MCF 10A (cell line): ENCODE measurements around the gene KIF5B. TPM values are rescaled to one million over a fixed set of nuclear protein-coding genes. Genes with fewer than 3 reads are reported as not detected.

Source experiments
- Bru-seq: library from RNA; stranded (reverse); fragments of 400-500 nt; gene quantifications from one replicate; lab custom pipeline; 2021; lab: Mats Ljungman, UMichigan
- BruChase-seq, 2 experiments: library from RNA; stranded (reverse); fragments of 400-500 nt; gene quantifications; one replicate each; lab custom pipeline; 2021; lab: Mats Ljungman, UMichigan
- BruUV-seq: library from RNA; stranded (reverse); fragments of 400-500 nt; replicated peaks from 2 replicates; lab custom pipeline; 2021; lab: Mats Ljungman, UMichigan
- CTCF ChIA-PET: fragments of 300-600 bp; sonication (Branson Sonifier 250); formaldehyde crosslinking; extraction: SDS; loops from one replicate; lab custom pipeline; 2021; ENCODE audit warnings: antibody characterized with exemption, inconsistent platforms; lab: Yijun Ruan, JAX
- POLR2A ChIA-PET: fragments of 300-600, 350-650 bp; sonication (Branson Sonifier 250); formaldehyde crosslinking; extraction: SDS; loops from one replicate; lab custom pipeline; 2020; ENCODE audit warnings: antibody characterized with exemption, inconsistent platforms; lab: Yijun Ruan, JAX
- DNase-seq: peaks from one replicate; pipeline ENCODE4 v3.0.0-alpha.2; 2018; ENCODE audit not compliant: unreplicated experiment
- H3K27ac Mint-ChIP-seq: one replicate; pipeline ENCODE4 v1.8.0; 2022; ENCODE audit warnings: mild to moderate bottlenecking, low read depth, mixed read lengths; ENCODE audit not compliant: unreplicated experiment
- H3K27me3 Mint-ChIP-seq: one replicate; pipeline ENCODE4 v1.8.0; 2022; ENCODE audit warnings: mixed read lengths; ENCODE audit not compliant: insufficient read depth, unreplicated experiment
- H3K36me3 Mint-ChIP-seq: one replicate; pipeline ENCODE4 v1.8.0; 2022; ENCODE audit warnings: mild to moderate bottlenecking, moderate library complexity, mixed read lengths; ENCODE audit not compliant: insufficient read depth, unreplicated experiment
- H3K4me1 Mint-ChIP-seq: one replicate; pipeline ENCODE4 v1.8.0; 2022; ENCODE audit warnings: mixed read lengths; ENCODE audit not compliant: insufficient read depth, unreplicated experiment
- H3K4me3 Mint-ChIP-seq: one replicate; pipeline ENCODE4 v1.8.0; 2022; ENCODE audit warnings: mild to moderate bottlenecking, moderate library complexity, mixed read lengths; ENCODE audit not compliant: unreplicated experiment
- H3K9me3 Mint-ChIP-seq: one replicate; pipeline ENCODE4 v1.8.0; 2022; ENCODE audit warnings: mixed read lengths; ENCODE audit not compliant: unreplicated experiment
- intact Hi-C: fragments of 100-400 bp; cut with micrococcal nuclease; formaldehyde crosslinking; loops from 2 replicates; pipeline ENCODE4 v1.14.1; 2022
- long read RNA-seq: library from polyadenylated mRNA; stranded (forward); transcript quantifications from one replicate; pipeline ENCODE4 v2.0.0, GENCODE V29; 2022
- total RNA-seq: library from RNA; stranded (reverse); gene quantifications from 2 replicates; pipeline ENCODE4 v1.2.3, GENCODE V29; 2022
- TF ChIP-seq, protein P1 (sequence below): fragments of 200-600 bp; IDR thresholded peaks from one replicate; pipeline ENCODE4 v1.8.0; 2022; ENCODE audit warnings: antibody characterized with exemption, mild to moderate bottlenecking; ENCODE audit not compliant: unreplicated experiment

KIF5B gene
- total RNA-seq: 150 and 187 TPM in 2 replicates
- percentile 96 among the genes with signal in this experiment for Bru-seq, nascent RNA
- percentile 99 among the genes with signal in this experiment for BruChase-seq, experiment 1, labeled RNA remaining after a 6-hour chase
- percentile 97 among the genes with signal in this experiment for BruChase-seq, experiment 2, labeled RNA remaining after a 2-hour chase
- long read RNA-seq, full-length matches to known transcripts: 274 of 454 reads
- long read RNA-seq, partial matches to known transcripts: 143 of 454 reads
- long read RNA-seq, other reads (novel, unspliced or antisense): 37 of 454 reads

DNA sequence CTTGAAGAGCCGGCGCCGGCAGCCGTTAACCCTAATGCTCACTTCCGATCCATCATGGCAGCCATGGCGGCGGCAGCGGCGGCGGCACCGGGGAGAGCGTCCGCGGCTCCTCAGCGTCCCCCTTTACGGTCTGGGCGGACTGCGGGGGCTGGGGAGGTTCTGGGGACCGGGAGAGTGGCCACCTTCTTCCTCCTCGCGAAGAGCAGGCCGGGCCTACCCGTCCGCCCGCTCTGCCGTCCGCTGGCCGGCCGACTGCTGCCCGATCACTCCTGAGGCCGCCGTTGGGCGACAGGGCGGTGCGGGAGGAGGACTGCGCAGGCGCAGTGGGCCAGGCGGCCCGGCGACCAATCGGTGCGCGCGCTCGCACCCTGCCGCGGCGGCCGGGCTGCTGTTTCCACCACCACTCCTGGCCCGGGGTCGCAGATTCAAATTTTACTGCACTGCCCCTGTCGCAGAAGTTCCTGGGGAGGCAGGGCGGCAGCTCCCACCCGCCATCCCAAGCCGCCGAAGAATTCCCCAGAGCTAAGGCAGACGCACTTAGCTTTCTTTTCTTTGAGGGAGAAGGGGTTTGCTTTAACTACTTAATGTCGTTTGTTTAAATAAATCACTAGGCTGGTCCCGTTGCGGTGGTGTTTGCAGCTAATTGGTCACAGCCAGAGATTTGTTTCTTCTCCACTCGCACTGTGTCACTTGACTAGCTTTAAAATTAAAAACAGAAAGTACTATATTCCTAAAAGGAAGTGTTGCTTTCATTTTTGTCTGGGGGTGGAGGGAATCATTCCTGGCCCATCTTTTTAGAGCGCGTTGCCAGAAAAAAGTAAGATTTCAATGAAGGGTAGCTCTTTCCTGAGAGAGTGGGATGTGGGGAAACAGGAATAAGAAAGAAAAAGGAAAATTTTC is at the start of gene KIF5B:
TSS of gene KIF5B (minus strand) at position 290 of the 900 bp plus-strand sequence. CDS start 452 bp downstream, outside the sequence.
- POLR2A ChIA-PET: interaction anchor here (0.5 to 2.3 kb wide), 14 partner anchors 14 to 886 kb away, joined by 3 to 9 read pairs (median 4); no protein-coding TSS in a partner anchor
- no peaks in the 10 kb centered on the region for H3K9me3 Mint-ChIP-seq
- intact Hi-C loops: loop anchor here (5.0 to 10.0 kb wide), 2 partner anchors 136 to 288 kb away; partner anchors contain the start of gene EPC1
- peak within 1 kb of the TSS; percentile 98 for H3K4me3 Mint-ChIP-seq
- BruUV-seq: no TSS peak
- H3K4me1 Mint-ChIP-seq: no peaks in the 10 kb centered on the region
- TF ChIP-seq, protein P1, sequence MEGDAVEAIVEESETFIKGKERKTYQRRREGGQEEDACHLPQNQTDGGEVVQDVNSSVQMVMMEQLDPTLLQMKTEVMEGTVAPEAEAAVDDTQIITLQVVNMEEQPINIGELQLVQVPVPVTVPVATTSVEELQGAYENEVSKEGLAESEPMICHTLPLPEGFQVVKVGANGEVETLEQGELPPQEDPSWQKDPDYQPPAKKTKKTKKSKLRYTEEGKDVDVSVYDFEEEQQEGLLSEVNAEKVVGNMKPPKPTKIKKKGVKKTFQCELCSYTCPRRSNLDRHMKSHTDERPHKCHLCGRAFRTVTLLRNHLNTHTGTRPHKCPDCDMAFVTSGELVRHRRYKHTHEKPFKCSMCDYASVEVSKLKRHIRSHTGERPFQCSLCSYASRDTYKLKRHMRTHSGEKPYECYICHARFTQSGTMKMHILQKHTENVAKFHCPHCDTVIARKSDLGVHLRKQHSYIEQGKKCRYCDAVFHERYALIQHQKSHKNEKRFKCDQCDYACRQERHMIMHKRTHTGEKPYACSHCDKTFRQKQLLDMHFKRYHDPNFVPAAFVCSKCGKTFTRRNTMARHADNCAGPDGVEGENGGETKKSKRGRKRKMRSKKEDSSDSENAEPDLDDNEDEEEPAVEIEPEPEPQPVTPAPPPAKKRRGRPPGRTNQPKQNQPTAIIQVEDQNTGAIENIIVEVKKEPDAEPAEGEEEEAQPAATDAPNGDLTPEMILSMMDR: no peak
- DNase-seq: peak; percentile 83
- peak within 1 kb of the TSS; percentile 90 for H3K27ac Mint-ChIP-seq
- CTCF ChIA-PET: interaction anchor here (0.6 to 1.1 kb wide), 4 partner anchors 10 to 303 kb away, joined by 3 read pairs; no protein-coding TSS in a partner anchor
- no peaks in the 10 kb centered on the region for H3K27me3 Mint-ChIP-seq
- peaks cover 6% of the 10 kb centered on the region for H3K36me3 Mint-ChIP-seq

DNA sequence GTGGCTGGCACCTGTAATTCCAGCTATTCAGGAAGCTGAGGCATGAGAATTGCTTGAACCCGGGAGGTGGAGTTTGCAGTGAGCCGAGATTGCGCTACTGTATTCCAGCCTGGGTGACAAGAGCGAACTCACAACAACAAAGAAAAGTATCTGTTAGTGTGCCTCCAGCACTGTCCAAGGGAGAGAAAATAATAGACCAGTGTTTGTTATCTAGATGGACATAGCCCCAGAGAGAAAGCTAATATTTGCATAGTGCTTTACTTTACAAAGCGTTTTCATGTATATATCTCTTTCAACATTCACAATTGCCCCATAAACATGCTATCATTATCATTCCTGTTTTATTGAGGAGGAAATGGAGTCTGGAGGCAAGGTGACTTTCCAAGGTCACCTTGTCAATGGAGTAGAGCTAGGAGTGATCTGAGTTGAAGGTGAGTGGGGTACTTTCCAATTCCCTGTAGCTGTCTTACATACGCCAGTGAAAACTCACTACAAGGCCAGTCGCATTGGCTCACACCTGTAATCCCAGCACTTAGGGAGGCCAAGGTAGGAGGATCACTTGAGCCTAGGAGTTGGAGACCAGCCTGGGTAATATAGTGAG is 49.7 kb upstream of the KIF5B start:
- no peaks in the 10 kb centered on the region for H3K27me3 Mint-ChIP-seq
- DNase-seq: no peak
- no peak overlapping the region for H3K27ac Mint-ChIP-seq
- no peaks in the 10 kb centered on the region for H3K36me3 Mint-ChIP-seq
- intact Hi-C loops: no loop called here
- H3K9me3 Mint-ChIP-seq: no peaks in the 10 kb centered on the region
- ChIA-PET POLR2A (interaction anchor here (0.5 kb wide), 1 partner anchor 40 kb away, joined by 3 read pairs; no protein-coding TSS in a partner anchor), CTCF (interaction anchor here (0.5 to 0.6 kb wide), 2 partner anchors 38 to 151 kb away, joined by 3 to 4 read pairs; no protein-coding TSS in a partner anchor)
- H3K4me3 Mint-ChIP-seq: no peak overlapping the region
- TF ChIP-seq, protein P1: no peak
- no peaks in the 10 kb centered on the region for H3K4me1 Mint-ChIP-seq
- BruUV-seq: no TSS peak

DNA sequence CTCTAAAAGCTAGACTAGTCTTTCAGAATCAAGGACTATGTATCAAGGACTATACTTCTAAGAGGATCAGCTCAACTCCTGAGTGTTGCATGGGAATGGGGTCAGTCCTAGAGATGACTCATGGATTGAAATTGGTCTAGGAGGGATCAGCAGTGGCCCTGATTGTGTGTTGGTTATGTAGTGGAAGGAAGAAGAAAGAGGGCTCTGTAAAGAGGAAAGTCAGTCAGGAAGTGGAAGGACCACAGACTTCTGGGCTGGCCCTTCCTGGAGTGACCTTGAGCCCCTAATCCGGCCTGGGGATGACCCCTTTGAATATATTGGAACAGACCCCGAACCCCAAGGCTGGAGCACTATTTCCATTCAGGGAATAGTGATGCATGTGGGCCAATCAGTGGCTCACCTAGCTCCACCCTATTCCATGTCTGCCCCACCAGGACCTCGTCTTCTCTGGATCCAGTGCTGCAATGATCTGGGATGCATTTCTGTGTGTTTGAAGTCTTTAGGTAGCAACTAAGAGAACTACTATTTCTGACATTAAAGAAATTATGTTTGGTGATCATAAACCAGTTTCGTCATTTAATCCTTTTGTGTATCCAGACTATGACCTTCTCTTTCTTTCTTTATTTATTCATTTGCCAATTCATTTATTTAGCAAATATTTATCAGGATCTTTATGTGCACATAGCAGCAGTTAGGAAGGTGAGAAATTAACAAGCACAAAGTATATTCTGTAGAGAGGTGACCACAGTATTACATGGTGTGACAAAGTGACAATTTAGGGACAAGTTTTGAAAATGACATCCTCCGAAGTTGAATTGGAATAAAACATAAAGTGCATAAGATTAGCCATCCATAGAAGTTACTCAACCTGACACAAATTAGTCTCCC is 48.6 kb upstream of the KIF5B start:
- no peak overlapping the region for H3K27ac Mint-ChIP-seq
- TF ChIP-seq, protein P1: no peak
- H3K36me3 Mint-ChIP-seq: no peaks in the 10 kb centered on the region
- no peaks in the 10 kb centered on the region for H3K4me1 Mint-ChIP-seq
- ChIA-PET CTCF (no interaction called here), POLR2A (interaction anchor here (0.6 kb wide), 1 partner anchor 188 kb away, joined by 3 read pairs; no protein-coding TSS in a partner anchor)
- BruUV-seq: no TSS peak
- no peak overlapping the region for H3K4me3 Mint-ChIP-seq
- H3K9me3 Mint-ChIP-seq: no peaks in the 10 kb centered on the region
- no peak for DNase-seq
- no peaks in the 10 kb centered on the region for H3K27me3 Mint-ChIP-seq
- intact Hi-C loops: no loop called here
